Stimulated activated naive CD4-positive, alpha-beta T cell (primary cell): ENCODE measurements around the gene CUTA.

ENCODE experiments used
- DNase-seq, 6 experiments: peaks; one replicate each; lab custom pipeline; 2025; lab: John Stamatoyannopoulos, UW

Gene CUTA

GRCh38 chr6:33417903-33418689 is at the start of gene CUTA:
Gene CUTA, minus strand, starts transcription at chr6:33418107. Its CDS starts 107 bp downstream, at chr6:33418000.
- DNase-seq: peak; percentile 96 to 100 (median 99)

GRCh38 chr6:33467091-33467490 is 49.2 kb upstream of the CUTA start:
- DNase-seq: no peak

- DNase-seq: no peak
Measured at GRCh38 chr6:33466075-33466735, 48.3 kb upstream of the CUTA start.

- DNase-seq: no peak
Measured at GRCh38 chr6:33459226-33459625, 41.3 kb upstream of the CUTA start.

GRCh38 chr6:33458676-33459075 is 40.8 kb upstream of the CUTA start:
- no peak for DNase-seq

GRCh38 chr6:33456156-33456555 is 38.2 kb upstream of the CUTA start:
- no peak for DNase-seq

- DNase-seq: peak in 1 of 6 experiments; percentile 16
Measured at GRCh38 chr6:33455051-33455450, 37.1 kb upstream of the CUTA start.

- DNase-seq: peak; percentile 85 to 94 (median 90)
Measured at GRCh38 chr6:33454009-33454946, 36.4 kb upstream of the CUTA start, which contains the start of gene ZBTB9. Gene ZBTB9, plus strand, starts transcription at chr6:33454576. Its CDS starts 525 bp downstream, at chr6:33455101.

GRCh38 chr6:33453393-33454008 is 35.6 kb upstream of the CUTA start:
- DNase-seq: peak in 2 of 6 experiments; percentile 8 to 34

- DNase-seq: no peak
Measured at GRCh38 chr6:33452496-33452895, 34.6 kb upstream of the CUTA start.

GRCh38 chr6:33451606-33452005 is 33.7 kb upstream of the CUTA start:
- DNase-seq: no peak

GRCh38 chr6:33450434-33450833 is 32.5 kb upstream of the CUTA start:
- no peak for DNase-seq

GRCh38 chr6:33446356-33446755 is 28.4 kb upstream of the CUTA start:
- DNase-seq: no peak

GRCh38 chr6:33445119-33445603 is 27.3 kb upstream of the CUTA start:
- DNase-seq: no peak

- DNase-seq: no peak
Measured at GRCh38 chr6:33443619-33444504, 26.0 kb upstream of the CUTA start.

GRCh38 chr6:33443025-33443424 is 25.1 kb upstream of the CUTA start:
- no peak for DNase-seq

- DNase-seq: no peak
Measured at GRCh38 chr6:33442283-33442682, 24.4 kb upstream of the CUTA start.

GRCh38 chr6:33441457-33441856 is 23.6 kb upstream of the CUTA start:
- no peak for DNase-seq

GRCh38 chr6:33440649-33441309 is 22.9 kb upstream of the CUTA start:
- no peak for DNase-seq
